ENCODE measurements around the gene WRAP73.

The WRAP73 gene

GRCh38 chr1:3664700-3665375 is 14.9 kb upstream of the WRAP73 start:
- DNase-seq: no peak

GRCh38 chr1:3663999-3664699 is 14.2 kb upstream of the WRAP73 start:
- DNase-seq: no peak

GRCh38 chr1:3662080-3662671 is 12.3 kb upstream of the WRAP73 start:
- DNase-seq: no peak

GRCh38 chr1:3661631-3662030 is 11.7 kb upstream of the WRAP73 start:
- no peak for DNase-seq

- no peak for DNase-seq
Observed at GRCh38 chr1:3660704-3661103, 10.8 kb upstream of the WRAP73 start.

GRCh38 chr1:3659093-3659492 is 9.2 kb upstream of the WRAP73 start:
- no peak for DNase-seq

- DNase-seq: no peak
Observed at GRCh38 chr1:3658231-3658615, 8.3 kb upstream of the WRAP73 start.

GRCh38 chr1:3657578-3658230 is 7.8 kb upstream of the WRAP73 start:
- no peak for DNase-seq

GRCh38 chr1:3657096-3657475 is 7.2 kb upstream of the WRAP73 start:
- DNase-seq: no peak

- DNase-seq: no peak
Observed at GRCh38 chr1:3656450-3657095, 6.7 kb upstream of the WRAP73 start.

- DNase-seq: no peak
Observed at GRCh38 chr1:3654549-3655281, 4.8 kb upstream of the WRAP73 start.

GRCh38 chr1:3653286-3653618 is 3.3 kb upstream of the WRAP73 start:
- no peak for DNase-seq

GRCh38 chr1:3652548-3653285 is 2.8 kb upstream of the WRAP73 start:
- DNase-seq: no peak

GRCh38 chr1:3651930-3652547 is 2.1 kb upstream of the WRAP73 start, which contains the start of gene TP73:
Gene TP73, plus strand, starts transcription at chr1:3652516. Its CDS starts 29,850 bp downstream, at chr1:3682366.
- DNase-seq: no peak

GRCh38 chr1:3651026-3651929 is 1.4 kb upstream of the WRAP73 start:
- no peak for DNase-seq

- no peak for DNase-seq
Observed at GRCh38 chr1:3650248-3651025, 534 bp upstream of the WRAP73 start.

GRCh38 chr1:3646596-3646995 is 3.3 kb downstream of the WRAP73 start:
- no peak for DNase-seq

- DNase-seq: no peak
Observed at GRCh38 chr1:3645666-3646355, 4.1 kb downstream of the WRAP73 start.

GRCh38 chr1:3645247-3645646 is 4.7 kb downstream of the WRAP73 start:
- no peak for DNase-seq
